ENCODE measurements around the gene CCDC34.

Gene CCDC34

GRCh38 chr11:27392278-27393114, 29.5 kb upstream of the CCDC34 start:
- DNase-seq (ENCODE audit: low read depth in 3 of 3), result no peak

- no peak for DNase-seq (ENCODE audit: low read depth in 3 of 3)
Measured at GRCh38 chr11:27391331-27392015, 28.5 kb upstream of the CCDC34 start.

GRCh38 chr11:27390318-27391295, 27.6 kb upstream of the CCDC34 start:
- DNase-seq (ENCODE audit: low read depth in 3 of 3), result no peak

GRCh38 chr11:27388869-27389268, 25.9 kb upstream of the CCDC34 start:
- no peak for DNase-seq (ENCODE audit: low read depth in 3 of 3)

GRCh38 chr11:27388001-27388400, 25.0 kb upstream of the CCDC34 start:
- DNase-seq (ENCODE audit: low read depth in 3 of 3), result no peak

GRCh38 chr11:27387362-27387761, 24.3 kb upstream of the CCDC34 start:
- DNase-seq (ENCODE audit: low read depth in 3 of 3), result no peak

GRCh38 chr11:27386181-27386845, 23.3 kb upstream of the CCDC34 start:
- DNase-seq (ENCODE audit: low read depth in 3 of 3), result no peak

- DNase-seq (ENCODE audit: low read depth in 3 of 3), result no peak
Measured at GRCh38 chr11:27385245-27385644, 22.2 kb upstream of the CCDC34 start.

- no peak for DNase-seq (ENCODE audit: low read depth in 3 of 3)
Measured at GRCh38 chr11:27384227-27384626, 21.2 kb upstream of the CCDC34 start.

GRCh38 chr11:27383645-27384044, 20.6 kb upstream of the CCDC34 start:
- DNase-seq (ENCODE audit: low read depth in 3 of 3), result no peak

- no peak for DNase-seq (ENCODE audit: low read depth in 3 of 3)
Measured at GRCh38 chr11:27381238-27381666, 18.2 kb upstream of the CCDC34 start.

- no peak for DNase-seq (ENCODE audit: low read depth in 3 of 3)
Measured at GRCh38 chr11:27380771-27381170, 17.8 kb upstream of the CCDC34 start.

GRCh38 chr11:27379449-27379848, 16.4 kb upstream of the CCDC34 start:
- DNase-seq (ENCODE audit: low read depth in 3 of 3), result no peak

GRCh38 chr11:27375370-27375769, 12.4 kb upstream of the CCDC34 start:
- no peak for DNase-seq (ENCODE audit: low read depth in 3 of 3)

GRCh38 chr11:27373856-27374602, 11.0 kb upstream of the CCDC34 start:
- no peak for DNase-seq (ENCODE audit: low read depth in 3 of 3)

GRCh38 chr11:27373392-27373791, 10.4 kb upstream of the CCDC34 start:
- no peak for DNase-seq (ENCODE audit: low read depth in 3 of 3)

GRCh38 chr11:27372164-27372563, 9.1 kb upstream of the CCDC34 start:
- no peak for DNase-seq (ENCODE audit: low read depth in 3 of 3)

- no peak for DNase-seq (ENCODE audit: low read depth in 3 of 3)
Measured at GRCh38 chr11:27371489-27371888, 8.5 kb upstream of the CCDC34 start.

GRCh38 chr11:27370374-27370773, 7.4 kb upstream of the CCDC34 start:
- DNase-seq (ENCODE audit: low read depth in 3 of 3), result no peak

GRCh38 chr11:27367881-27368280, 4.9 kb upstream of the CCDC34 start:
- DNase-seq (ENCODE audit: low read depth in 3 of 3), result no peak

All from stimulated activated CD4-positive, alpha-beta T cell treated with anti-CD3 and anti-CD28 coated beads, TNF-alpha, amount 100 ng/mL, for 48 hours (primary cell).